HG03095 (cell line): ENCODE measurements around the gene ADSL.

Source experiments
- ATAC-seq: cut with Tn5 transposase; IDR thresholded peaks from one replicate; pipeline ENCODE4 v1.9.1; 2021; ENCODE audit warnings: moderate library complexity; ENCODE audit not compliant: unreplicated experiment

The ADSL gene

GRCh38 chr22:40403651-40404050, 57.4 kb downstream of the ADSL start:
- ATAC-seq, result no peak

DNA sequence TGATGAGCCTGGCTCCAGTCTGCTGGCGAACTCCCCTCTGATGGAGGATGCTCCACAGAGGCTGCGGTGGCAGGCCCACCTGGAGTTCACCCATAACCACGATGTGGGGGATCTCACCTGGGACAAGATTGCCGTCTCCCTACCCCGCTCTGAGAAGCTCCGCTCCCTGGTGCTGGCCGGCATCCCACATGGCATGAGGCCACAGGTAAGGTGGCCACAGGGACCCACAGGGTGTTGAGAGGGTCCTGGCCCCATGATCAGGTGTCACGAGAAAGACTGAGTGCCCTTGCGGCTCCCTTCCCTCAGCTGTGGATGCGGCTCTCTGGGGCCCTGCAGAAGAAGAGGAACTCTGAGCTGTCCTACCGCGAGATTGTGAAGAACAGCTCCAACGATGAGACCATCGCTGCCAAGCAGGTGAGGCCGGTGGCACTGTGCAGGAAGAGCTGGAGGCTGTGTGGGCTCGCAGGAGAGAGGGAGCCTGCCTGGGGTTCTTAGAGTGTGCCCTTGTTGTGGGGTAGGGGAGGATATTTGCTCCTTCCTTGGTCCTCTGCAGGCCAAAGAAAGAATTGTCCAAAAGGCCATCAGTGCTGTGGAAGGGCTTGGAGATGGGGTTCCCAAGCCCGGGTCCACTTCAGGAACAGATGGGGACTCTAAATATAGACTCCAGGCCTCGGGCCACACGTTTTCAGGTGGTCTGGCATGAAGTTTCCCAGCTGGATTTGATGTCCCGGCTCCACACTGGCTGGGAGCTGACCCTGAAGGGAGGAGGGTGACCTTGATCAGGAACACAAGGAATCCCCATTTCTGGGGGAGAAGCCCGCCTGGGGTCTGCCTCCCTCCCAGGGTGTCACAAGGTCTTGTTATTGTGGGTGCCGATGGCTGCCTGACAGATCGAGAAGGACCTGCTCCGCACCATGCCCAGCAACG, 58.2 kb downstream of the ADSL start:
- no peak for ATAC-seq

DNA sequence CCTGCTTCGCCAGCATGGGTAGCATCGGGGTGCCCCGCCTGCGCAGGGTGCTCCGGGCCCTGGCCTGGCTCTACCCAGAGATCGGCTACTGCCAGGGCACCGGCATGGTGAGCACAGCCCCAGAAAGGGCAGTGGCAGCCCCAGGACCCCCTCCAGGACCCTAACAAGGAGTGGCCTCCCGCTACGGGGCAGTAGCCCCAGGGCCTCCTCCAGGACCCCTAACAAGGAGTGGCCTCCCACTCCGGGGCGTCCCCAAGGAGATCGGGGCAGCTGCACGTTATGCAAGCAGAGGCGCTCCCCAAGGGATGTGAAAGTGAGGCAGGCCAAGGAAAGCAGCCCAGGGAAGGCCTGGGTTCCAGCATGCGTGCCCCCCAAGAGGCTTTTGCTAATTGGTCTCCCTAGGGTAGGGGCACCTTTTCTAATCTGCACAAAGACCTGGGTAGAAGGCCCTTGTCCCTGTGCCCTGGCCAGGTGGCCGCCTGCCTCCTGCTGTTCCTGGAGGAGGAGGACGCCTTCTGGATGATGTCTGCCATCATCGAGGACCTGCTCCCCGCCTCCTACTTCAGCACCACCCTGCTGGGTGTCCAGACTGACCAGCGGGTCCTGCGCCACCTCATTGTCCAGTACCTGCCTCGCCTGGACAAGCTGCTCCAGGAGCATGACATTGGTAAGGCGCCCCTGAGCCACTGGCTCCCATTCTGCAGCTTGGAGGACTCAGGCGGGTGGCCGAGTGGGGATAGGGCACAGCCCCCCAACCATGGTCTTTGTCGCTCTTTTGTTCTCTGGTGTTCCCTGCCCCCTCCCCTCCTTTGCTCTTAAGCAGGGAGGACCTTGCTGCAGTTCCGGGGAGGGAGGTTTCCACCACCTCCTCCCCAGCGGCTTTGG, 59.1 kb downstream of the ADSL start:
- no peak for ATAC-seq

DNA sequence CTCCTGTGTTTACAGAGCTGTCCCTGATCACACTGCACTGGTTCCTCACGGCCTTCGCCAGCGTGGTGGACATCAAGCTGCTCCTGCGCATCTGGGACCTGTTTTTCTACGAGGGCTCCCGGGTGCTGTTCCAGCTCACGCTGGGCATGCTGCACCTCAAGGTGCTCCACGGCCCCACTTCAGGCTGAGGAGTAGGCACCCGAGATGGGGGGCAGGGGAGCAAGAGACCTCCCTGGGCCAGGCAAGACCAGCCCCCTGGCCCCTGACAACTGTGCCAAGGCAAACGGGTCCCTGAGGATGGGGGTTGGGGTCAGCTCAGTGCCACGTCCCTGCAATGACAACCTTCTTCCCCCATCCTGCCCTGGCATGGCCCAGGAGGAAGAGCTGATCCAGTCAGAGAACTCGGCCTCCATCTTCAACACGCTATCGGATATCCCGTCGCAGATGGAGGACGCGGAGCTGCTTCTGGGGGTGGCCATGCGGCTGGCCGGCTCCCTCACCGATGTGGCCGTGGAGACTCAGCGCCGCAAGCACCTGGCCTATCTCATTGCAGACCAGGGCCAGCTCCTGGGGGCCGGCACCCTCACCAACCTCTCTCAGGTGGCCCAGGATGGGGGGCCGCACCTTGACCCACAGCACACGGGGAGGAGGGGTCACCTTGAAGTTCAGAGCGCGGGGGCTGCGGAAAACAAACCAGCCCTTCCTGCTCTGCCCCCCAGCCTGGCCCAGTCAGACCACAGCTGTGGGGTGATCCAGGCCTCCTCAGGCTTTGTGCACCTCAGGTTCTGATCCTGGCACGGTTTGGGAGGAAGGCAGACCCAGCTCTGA, 60.0 kb downstream of the ADSL start:
- ATAC-seq, result no peak

GRCh38 chr22:40407021-40407761, 60.9 kb downstream of the ADSL start:
- no peak for ATAC-seq

DNA sequence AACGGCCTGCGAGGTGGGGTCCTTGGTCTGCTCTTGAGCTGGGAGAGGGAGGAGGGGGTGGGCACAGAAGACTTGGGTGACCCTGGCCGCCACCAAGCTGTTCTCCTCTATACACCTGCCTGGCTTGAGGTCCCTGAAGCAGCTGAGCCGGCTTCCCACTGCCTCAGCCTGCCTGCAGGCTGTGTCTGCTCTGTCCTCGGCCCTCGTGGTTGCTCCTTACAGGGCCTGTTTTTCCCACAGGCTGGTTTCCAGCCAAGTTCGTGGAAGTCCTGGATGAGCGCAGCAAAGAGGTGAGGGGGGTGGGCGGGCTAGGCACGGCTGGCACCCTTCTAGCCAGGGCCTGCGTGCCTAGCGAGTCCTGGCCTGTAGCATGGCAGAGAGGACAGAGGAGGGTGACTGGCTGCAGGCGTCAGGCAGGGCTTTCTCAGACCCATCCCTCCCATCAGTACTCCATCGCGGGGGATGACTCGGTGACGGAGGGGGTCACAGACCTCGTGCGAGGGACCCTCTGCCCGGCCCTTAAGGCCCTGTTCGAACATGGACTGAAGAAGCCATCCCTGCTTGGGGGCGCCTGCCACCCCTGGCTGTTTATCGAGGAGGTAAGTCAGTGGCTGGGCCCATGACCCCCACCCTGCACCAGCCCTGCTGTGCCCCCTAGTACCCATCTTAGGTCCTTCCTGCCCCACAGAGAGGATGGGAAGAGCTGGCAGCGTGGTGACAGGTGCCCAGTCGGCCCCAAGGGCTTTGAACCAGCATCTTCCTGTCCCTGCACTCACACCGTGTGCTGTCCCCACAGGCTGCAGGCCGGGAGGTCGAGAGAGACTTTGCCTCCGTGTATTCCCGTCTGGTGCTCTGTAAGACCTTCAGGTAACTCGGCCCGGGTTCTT, 61.8 kb downstream of the ADSL start:
- no peak for ATAC-seq

GRCh38 chr22:40408718-40409612, 62.7 kb downstream of the ADSL start:
- no peak for ATAC-seq

DNA sequence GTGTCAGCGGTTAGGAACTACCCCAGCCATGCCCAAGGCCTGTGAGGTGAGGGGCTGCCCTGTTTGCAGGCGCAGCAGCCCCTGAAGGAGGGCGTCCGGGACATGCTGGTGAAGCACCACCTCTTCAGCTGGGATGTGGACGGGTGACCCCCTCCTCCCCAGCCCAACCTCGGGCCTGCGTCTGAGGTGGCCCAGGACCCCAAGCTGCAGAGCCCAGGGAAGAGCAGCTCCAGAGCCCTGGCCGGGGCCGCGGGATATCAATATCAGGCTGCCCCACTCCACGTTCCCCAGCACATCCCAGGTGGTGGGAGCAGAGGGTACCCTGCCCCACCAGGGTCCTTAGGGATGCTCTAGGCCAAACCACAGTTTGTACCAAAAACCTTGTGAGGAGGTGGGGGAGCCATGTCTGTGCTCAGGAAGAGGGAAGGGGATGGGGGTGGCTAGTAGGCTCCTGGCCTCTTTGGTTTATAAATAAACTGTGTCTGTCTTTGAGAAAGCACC, 63.4 kb downstream of the ADSL start:
- ATAC-seq, result no peak

DNA sequence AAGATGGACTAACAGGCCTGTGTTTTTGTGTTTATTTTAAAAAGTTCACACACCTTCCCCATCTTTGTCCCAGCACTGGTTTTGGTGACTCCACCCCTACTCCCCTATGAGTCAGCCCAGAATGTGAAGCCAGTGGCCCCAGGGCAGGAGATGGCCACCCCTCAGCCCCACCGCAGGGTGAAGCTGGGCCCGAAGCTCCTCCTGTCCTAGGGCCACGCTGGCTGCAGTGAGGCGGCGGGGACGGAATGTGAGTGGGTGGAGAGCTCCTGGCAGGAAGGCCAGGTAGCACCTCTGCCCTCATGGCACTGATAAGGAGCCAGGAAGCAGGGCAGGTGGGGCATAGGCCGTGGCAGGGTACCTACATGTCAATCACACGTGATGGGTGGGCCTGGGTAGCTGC, 64.0 kb downstream of the ADSL start:
- ATAC-seq, result no peak

DNA sequence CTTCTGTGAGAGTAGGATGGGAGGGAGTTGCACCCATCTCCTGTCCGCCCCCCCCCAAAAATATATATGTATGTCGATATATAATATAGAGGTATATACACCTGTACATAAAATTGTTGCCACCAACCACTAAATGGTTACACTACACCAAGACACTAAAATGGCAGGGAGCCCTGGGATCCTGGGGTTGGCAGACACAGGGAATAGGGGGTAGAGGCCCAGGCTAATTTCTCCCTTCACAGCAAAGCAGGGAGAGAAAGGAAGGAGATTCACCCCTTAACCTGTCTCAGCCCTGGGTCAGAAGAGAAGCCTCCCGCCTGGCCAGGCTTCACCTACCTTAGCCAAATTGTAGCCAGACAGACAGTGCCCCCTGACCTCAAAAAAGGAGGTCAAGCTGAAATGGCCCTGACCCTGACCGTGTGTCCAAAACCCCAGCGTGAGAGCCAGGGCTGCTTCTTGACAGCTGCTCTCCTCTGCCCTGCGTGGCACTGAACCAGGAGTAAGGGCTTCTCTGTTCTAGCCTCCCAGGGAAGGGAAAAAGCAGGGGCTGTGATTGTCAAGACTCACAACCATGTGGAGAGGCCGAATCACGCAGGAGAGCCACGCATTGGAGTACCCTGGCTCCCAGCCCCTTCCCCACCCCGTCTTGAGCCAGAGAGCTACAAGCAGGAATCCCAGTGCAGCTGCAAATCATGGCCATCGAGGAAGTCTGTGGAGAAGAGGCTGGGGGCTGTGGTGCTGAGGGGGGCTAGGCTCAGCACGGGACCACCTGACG, 64.6 kb downstream of the ADSL start:
- ATAC-seq, result no peak

- no peak for ATAC-seq
These were observed 65.2 kb downstream of the ADSL start for GRCh38 chr22:40411506-40411861.

DNA sequence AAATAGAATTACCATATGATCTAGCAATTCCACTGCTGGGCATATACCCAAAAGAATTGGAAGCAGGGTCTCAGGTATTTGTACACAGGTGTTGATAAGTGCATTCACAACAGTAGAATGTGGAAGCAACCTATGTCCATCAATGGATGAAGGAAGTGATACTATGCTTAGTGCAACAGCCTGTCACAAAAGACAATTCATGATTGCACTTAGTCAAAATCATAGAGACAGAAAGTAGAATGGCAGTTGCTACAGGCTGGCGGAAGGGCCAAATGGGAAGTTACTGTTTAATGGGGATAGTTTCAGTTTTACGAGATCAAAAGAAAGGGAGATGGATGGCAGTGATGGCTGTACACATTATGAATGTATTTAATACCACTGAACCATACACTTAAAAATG, 66.1 kb downstream of the ADSL start:
- ATAC-seq, result no peak

DNA sequence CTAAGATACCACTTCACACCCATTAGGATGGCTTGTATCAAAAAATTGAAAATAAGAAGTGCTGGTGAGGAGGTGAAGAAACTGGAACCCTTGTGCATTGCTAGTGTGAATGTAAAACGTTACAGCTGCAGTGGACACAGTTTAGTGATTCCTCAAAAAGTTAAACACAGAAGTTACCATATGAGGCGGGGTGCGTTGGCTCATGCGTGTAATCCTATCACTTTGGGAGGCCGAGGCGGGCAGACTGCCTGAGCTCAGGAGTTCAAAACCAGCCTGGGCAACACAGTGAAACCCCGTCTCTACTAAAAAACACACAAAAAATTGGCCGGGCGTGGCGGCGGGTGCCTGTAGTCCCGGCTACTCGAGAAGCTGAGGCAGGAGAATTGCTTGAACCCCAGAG, 67.6 kb downstream of the ADSL start:
- no peak for ATAC-seq

- ATAC-seq, result no peak
These were observed 68.0 kb downstream of the ADSL start for GRCh38 chr22:40414311-40414710.

DNA sequence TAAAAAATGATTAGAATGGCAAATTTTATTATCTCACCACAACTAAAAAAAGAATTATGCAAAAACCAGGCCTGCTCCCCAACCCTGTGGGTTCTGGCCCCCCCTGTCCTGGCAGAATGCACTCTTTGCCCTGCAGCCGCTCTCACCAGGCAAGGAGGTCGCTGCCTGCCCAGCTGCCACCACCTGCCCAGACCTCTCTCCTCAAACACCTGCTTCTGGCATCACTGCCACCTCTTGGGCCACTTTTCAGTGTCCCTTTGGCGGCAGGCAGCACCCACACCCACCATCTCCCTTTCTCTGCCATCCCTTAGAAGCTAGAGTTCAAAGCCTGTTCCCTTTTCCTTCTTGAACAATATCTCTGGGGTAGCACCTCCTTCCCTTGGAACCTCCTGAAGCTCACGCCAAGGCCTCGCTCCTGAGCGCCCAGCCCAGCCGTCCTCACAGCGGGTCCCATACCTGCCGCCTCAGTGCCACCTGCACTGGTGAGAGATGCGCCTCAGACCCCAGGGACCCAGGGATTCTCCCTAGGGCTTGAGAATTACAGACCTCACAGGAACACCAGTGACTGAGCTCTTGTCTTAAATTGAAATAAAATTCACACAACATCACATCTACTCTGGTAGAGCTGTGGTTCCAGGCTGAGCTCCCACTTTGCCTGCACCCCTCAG, 68.7 kb downstream of the ADSL start:
- no peak for ATAC-seq

DNA sequence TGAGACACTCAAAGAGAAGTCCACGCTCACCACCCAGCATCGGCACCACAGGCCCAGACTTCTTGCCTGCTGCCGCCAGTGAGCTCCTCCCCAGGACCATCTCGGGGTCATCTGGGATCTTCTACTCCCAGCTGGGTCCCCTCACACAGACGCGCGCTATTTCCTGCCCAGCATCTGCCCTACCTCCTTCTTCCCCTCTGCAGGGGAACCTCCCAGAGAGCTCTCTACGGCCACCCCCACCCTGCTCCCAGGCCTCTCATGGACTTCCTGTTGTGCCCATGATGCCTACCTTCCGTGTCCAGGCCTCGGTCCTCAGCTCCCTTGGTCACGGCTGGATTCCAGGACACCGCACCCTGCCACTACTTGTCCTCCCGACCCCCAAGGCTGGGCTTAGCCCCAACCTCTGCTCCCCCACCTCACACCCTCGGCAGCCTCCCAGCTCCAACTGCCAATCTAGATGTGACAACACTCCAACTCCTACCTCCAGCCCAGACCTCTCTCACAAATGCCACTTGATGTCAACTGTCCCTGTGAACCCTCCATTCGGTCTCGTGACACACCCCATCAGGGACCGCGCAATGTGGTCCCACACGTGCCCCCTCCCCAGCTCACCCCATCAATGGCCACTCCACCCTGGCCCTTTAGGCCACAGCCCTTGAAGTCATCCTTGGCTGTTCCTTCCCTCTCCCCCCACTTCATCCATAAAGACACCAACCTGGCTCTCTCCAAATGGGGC, 69.4 kb downstream of the ADSL start:
- ATAC-seq, result no peak
